Lower leg skin (tissue), 4 donors: ENCODE results near the gene ARHGAP33. TPM values are rescaled to one million over a fixed set of nuclear protein-coding genes. Genes with fewer than 3 reads are reported as not detected.
"Not testable (repeated sequence)": the region's sequence is repeated elsewhere in the genome, so short reads cannot be mapped to it uniquely, and the experiment has no call there.

Experiments used
- DNase-seq, 2 donors: peaks; one replicate each; pipeline ENCODE4 v3.0.0-alpha.2; 2019; ENCODE audit warnings: low spot score in 2 of 2
- H3K4me3 ChIP-seq: fragments of 200-600 bp; sonication (generic); 2 replicates; pipeline ENCODE4 v1.5.1; 2017; ENCODE audit warnings: mild to moderate bottlenecking, low read depth; ENCODE audit not compliant: poor library complexity, severe bottlenecking
- POLR2A ChIP-seq, 2 donors: fragments of 450-650 bp; IDR thresholded peaks; one replicate each; pipeline ENCODE4 v1.6.1; 2016 to 2017; ENCODE audit warnings: antibody characterized with exemption in 2 of 2, mild to moderate bottlenecking in 1 of 2, moderate library complexity in 1 of 2
- WGBS, 2 donors: methylation state at CpG; one replicate each; pipeline ENCODE4 v1.1.5; 2018; 5-methylcytosine and 5-hydroxymethylcytosine counted together
- intact Hi-C: fragments of 100-400 bp; cut with DNase I; formaldehyde crosslinking; loops from one replicate; pipeline ENCODE4 v1.15.0; 2023; ENCODE audit warnings: low total_unique reads
- total RNA-seq, 4 donors: library from RNA; depleted of rRNA; stranded (reverse); fragments of >200 nt; gene quantifications; one replicate each; pipeline ENCODE4 v1.1.0, GENCODE V29; 2016
- TF ChIP-seq, protein P1 (sequence below), 3 donors: fragments of 450-650 bp; IDR thresholded peaks; one replicate each; pipeline ENCODE4 v1.5.1; 2016; ENCODE audit warnings: antibody characterized with exemption in 3 of 3, mild to moderate bottlenecking in 3 of 3, moderate library complexity in 2 of 3

Gene ARHGAP33
- total RNA-seq, 4 donors from 2014 or later, result 3.6 to 25.7 (median 13.8) TPM

DNA sequence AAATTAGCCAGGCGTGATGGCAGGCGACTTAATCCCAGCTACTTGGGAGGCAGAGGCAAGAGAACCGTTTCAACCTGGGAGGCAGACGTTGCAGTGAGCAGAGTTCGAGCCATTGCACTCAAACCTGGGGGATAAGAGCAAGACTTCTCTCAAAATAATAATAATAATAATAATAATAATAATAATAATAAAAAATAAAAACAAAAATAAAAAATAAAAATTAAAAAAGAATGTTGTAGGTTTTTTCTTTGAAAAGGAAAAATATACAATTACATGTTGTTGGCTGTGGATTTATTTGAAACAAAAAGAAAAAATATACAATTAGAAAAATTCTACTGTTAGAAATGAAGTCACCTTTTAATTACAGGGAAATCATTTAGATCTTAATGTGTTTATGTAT lies 48.8 kb downstream of the ARHGAP33 start:
- DNase-seq, result no peak
- TF ChIP-seq POLR2A (IDR thresholded peaks at IDR 0.05), result no peak
- TF ChIP-seq, protein P1, sequence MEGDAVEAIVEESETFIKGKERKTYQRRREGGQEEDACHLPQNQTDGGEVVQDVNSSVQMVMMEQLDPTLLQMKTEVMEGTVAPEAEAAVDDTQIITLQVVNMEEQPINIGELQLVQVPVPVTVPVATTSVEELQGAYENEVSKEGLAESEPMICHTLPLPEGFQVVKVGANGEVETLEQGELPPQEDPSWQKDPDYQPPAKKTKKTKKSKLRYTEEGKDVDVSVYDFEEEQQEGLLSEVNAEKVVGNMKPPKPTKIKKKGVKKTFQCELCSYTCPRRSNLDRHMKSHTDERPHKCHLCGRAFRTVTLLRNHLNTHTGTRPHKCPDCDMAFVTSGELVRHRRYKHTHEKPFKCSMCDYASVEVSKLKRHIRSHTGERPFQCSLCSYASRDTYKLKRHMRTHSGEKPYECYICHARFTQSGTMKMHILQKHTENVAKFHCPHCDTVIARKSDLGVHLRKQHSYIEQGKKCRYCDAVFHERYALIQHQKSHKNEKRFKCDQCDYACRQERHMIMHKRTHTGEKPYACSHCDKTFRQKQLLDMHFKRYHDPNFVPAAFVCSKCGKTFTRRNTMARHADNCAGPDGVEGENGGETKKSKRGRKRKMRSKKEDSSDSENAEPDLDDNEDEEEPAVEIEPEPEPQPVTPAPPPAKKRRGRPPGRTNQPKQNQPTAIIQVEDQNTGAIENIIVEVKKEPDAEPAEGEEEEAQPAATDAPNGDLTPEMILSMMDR (IDR thresholded peaks at IDR 0.05), result no peak
- 75 to 85% methylated on average over 5 of the region's 5 CpGs for WGBS, 2 donors
- no peak overlapping the region for H3K4me3 ChIP-seq
- intact Hi-C loops, result no loop called here

DNA sequence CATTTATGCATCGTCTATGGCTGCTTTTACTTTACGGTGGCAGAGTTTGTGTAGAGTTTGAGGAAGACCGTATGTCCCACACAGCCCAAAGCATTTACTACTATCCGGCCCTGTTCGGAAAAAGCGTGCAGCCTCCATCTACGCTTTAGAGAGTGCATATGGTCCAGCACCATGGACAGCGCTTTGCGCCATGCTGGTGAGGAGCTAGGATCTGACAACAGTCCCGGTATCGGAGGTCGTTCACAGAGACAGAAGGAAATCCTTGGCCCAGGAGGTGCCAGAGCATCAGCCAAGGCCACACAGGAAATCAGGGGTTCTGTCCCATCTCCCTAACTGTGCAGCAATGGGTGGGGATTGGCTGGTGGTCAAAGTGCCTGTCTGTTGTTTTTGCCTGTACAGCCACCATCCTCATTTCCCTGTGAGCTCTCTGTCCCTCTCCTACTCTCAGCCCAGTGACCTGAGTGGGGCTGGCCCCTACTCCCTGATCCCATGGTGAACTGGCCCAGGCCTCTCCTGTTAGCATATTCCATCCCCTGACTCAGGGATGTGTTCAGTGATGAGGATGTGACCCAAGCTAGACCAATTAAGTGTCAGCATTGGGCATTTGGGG lies 53.4 kb downstream of the ARHGAP33 start:
- TF ChIP-seq, protein P1 (IDR thresholded peaks at IDR 0.05), result no peak
- no peak for TF ChIP-seq POLR2A (IDR thresholded peaks at IDR 0.05)
- no peak overlapping the region for H3K4me3 ChIP-seq
- WGBS, 2 donors, result 8 to 11% methylated on average over 12 of the region's 12 CpGs
- intact Hi-C loops, result no loop called here
- peak in 1 of 2 donors; percentile 27 for DNase-seq

DNA sequence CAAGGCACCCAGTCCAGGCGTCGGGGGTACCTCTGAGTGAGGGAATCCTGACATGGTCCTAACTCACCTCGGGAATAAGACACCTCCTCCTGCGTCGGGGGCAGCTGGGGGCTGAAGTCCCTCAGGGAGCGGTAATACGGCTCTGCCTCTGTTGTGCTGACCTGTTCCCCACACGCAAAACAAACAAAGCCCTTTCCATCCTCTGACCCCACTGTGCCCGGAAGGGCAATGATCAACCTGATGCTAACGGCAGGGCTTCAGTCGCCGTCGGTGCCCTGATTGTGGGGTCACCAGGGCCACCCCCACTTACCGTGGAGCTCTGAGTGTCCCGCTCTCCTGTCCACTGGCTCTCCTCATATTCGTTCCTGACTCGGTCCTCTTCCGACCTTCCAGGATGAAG lies 55.6 kb downstream of the ARHGAP33 start:
- TF ChIP-seq, protein P1 (IDR thresholded peaks at IDR 0.05), result no peak
- no peak for TF ChIP-seq POLR2A (IDR thresholded peaks at IDR 0.05)
- intact Hi-C loops, result no loop called here

DNA sequence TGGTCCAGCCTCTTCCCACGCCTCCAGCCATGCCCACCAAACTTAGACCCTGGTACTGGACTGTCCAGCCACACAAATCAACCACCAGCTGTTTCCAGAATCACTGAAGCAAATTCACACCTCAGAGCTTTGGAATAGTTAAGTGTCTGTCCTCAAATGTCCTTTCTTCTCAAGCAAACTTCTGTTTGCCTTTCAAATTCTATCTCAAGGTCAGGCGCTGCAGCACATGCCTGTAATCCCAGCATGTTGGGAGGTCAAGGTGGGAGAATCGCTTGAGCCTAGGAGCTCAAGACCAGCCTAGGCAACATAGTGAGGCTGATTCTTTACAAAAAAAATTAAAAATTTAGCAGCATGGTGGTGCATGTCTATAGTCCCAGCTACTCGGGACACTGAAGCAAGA lies 56.7 kb downstream of the ARHGAP33 start:
- H3K4me3 ChIP-seq, result no peak overlapping the region
- WGBS, 2 donors, result 67 to 69% methylated on average over 4 of the region's 4 CpGs
- intact Hi-C loops, result no loop called here
- DNase-seq, result no peak
- TF ChIP-seq POLR2A (IDR thresholded peaks at IDR 0.05), result no peak
- TF ChIP-seq, protein P1 (IDR thresholded peaks at IDR 0.05), result no peak

More for the DNA sequence above, 55.6 kb downstream of the ARHGAP33 start:
- DNase-seq, result no peak
- WGBS, 2 donors, result 69 to 74% methylated on average over 18 of the region's 18 CpGs
- H3K4me3 ChIP-seq, result no peak overlapping the region

DNA sequence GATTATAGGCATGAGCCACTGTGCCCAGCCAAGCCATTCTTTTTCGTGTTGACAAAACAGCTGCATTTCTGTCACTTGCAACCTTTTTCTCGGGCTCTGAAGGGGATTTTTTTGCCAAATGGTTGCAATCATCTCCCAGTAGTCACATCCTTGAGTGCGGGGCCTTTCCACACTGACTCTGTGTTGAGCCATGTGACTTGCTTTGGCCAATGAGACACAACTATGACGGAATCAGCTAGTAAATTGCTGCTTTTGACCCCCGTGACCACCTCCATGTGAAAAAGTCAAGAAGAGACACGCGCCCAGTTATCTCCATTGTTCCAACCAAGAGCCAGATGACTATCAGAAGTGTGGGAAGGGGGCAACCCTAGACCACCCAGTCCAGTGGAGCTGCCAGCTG lies 58.6 kb downstream of the ARHGAP33 start:
- 62 to 66% methylated on average over 7 of the region's 7 CpGs for whole genome bisulfite sequencing, 2 donors
- no peak overlapping the region for H3K4me3 ChIP-seq
- no peak for DNase-seq
- intact Hi-C loops, result no loop called here
- TF ChIP-seq, protein P1 (IDR thresholded peaks at IDR 0.05), result no peak
- TF ChIP-seq POLR2A (IDR thresholded peaks at IDR 0.05), result no peak

DNA sequence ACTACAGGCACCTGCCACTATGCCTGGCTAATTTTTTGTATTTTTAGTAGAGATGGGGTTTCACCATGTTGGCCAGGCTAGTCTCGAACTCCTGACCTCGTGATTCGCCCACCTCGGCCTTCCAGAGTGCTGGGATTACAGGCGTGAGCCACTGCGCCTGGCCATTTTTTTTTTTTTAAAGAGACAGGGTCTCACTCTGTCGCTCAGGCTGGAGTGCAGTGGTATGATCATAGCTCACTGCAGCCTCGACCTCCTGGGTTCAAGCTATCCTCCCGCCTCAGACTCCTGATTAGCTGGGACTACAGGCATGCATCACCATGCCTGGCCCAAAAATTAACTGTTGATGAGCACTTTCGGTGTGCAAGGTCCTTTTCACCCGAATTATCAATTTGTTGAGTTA lies 60.7 kb downstream of the ARHGAP33 start:
- intact Hi-C loops, H3K4me3 ChIP-seq, DNase-seq: not testable (repeated sequence)
- 50 to 58% methylated on average over 11 of the region's 11 CpGs for WGBS, 2 donors

Other genes with a start within 250 kb of the ARHGAP33 start
- gene SBSN, start 247.3 kb upstream of the ARHGAP33 start, total RNA-seq, result 1,000 to 10,000 TPM; 1,839 to 3,070 (median 2,379) TPM
- 1 to 10 TPM; 6.0 to 7.3 (median 6.2) TPM for gene GAPDHS, start 242.1 kb upstream of the ARHGAP33 start, total RNA-seq
- 100 to 1,000 TPM; 102 to 158 (median 130) TPM for gene TMEM147, start 229.9 kb upstream of the ARHGAP33 start, total RNA-seq
- gene ATP4A, start 211.9 kb upstream of the ARHGAP33 start, total RNA-seq, result not detected
- gene PMIS2, start 189.4 kb upstream of the ARHGAP33 start, total RNA-seq, result not detected
- gene HAUS5, start 162.8 kb upstream of the ARHGAP33 start, total RNA-seq, result 10 to 100 TPM in 3 of 4 donors, 1 to 10 TPM in 1; 8.9 to 15.7 (median 12.2) TPM
- gene RBM42, start 146.5 kb upstream of the ARHGAP33 start, total RNA-seq, result 10 to 100 TPM; 64.1 to 82.4 (median 75.5) TPM
- gene ETV2, start 133.8 kb upstream of the ARHGAP33 start, total RNA-seq, result 1 to 10 TPM in 3 of 4 donors, not detected in 1; 1.2 to 1.8 (median 1.6) TPM
- 100 to 1,000 TPM; 266 to 629 (median 309) TPM for gene COX6B1, start 127.2 kb upstream of the ARHGAP33 start, total RNA-seq
- 10 to 100 TPM in 2 of 4 donors, 1 to 10 TPM in 2; 5.1 to 45.2 (median 16.5) TPM for gene UPK1A, start 109.0 kb upstream of the ARHGAP33 start, total RNA-seq
- not detected for gene ZBTB32, start 71.0 kb upstream of the ARHGAP33 start, total RNA-seq
- 10 to 100 TPM; 33.1 to 74.7 (median 42.0) TPM for gene KMT2B, start 57.6 kb upstream of the ARHGAP33 start, total RNA-seq
- 10 to 100 TPM in 1 of 4 donors, 1 to 10 TPM in 3; 1.4 to 11.3 (median 5.1) TPM for gene IGFLR1, start 33.1 kb upstream of the ARHGAP33 start, total RNA-seq
- gene U2AF1L4, start 30.1 kb upstream of the ARHGAP33 start, total RNA-seq, result 10 to 100 TPM; 12.6 to 20.0 (median 18.5) TPM
- gene PSENEN, start 29.9 kb upstream of the ARHGAP33 start, total RNA-seq, result 10 to 100 TPM; 13.7 to 47.4 (median 30.8) TPM
- 10 to 100 TPM in 2 of 4 donors, 1 to 10 TPM in 2; 4.7 to 15.0 (median 10.3) TPM for gene LIN37, start 27.0 kb upstream of the ARHGAP33 start, total RNA-seq
- gene HSPB6, start 18.5 kb upstream of the ARHGAP33 start, total RNA-seq, result 1 to 10 TPM; 2.5 to 9.4 (median 3.9) TPM
- 10 to 100 TPM in 3 of 4 donors, 1 to 10 TPM in 1; 9.2 to 20.4 (median 12.9) TPM for gene PROSER3, start 17.4 kb upstream of the ARHGAP33 start, total RNA-seq
- not detected for gene PRODH2, start 37.3 kb downstream of the ARHGAP33 start, total RNA-seq
- gene NPHS1, start 76.9 kb downstream of the ARHGAP33 start, total RNA-seq, result not detected
- gene KIRREL2, start 81.3 kb downstream of the ARHGAP33 start, total RNA-seq, result under 1 TPM in 1 of 4 donors, not detected in 3; 0.32 TPM
- 1 to 10 TPM; 1.6 to 5.6 (median 2.3) TPM for gene APLP1, start 93.0 kb downstream of the ARHGAP33 start, total RNA-seq
- gene NFKBID, start 125.0 kb downstream of the ARHGAP33 start, total RNA-seq, result 100 to 1,000 TPM in 1 of 4 donors, 10 to 100 TPM in 1, 1 to 10 TPM in 2; 5.9 to 476 (median 25.8) TPM
- 1 to 10 TPM in 2 of 4 donors, under 1 TPM in 1, not detected in 1; 0.79 to 8.4 (median 4.4) TPM for gene HCST, start 127.0 kb downstream of the ARHGAP33 start, total RNA-seq
- 10 to 100 TPM; 25.7 to 29.9 (median 28.4) TPM for gene TYROBP, start 132.7 kb downstream of the ARHGAP33 start, total RNA-seq
- 10 to 100 TPM in 3 of 4 donors, 1 to 10 TPM in 1; 6.8 to 17.9 (median 11.4) TPM for gene LRFN3, start 160.8 kb downstream of the ARHGAP33 start, total RNA-seq
- 10 to 100 TPM; 51.6 to 83.8 (median 64.4) TPM for gene SDHAF1, start 219.6 kb downstream of the ARHGAP33 start, total RNA-seq
- 1 to 10 TPM in 2 of 4 donors, under 1 TPM in 1, not detected in 1; 0.89 to 5.8 (median 1.8) TPM for gene SYNE4, start 233.2 kb downstream of the ARHGAP33 start, total RNA-seq
- gene ALKBH6, start 238.6 kb downstream of the ARHGAP33 start, total RNA-seq, result 10 to 100 TPM; 11.9 to 37.9 (median 25.0) TPM